ENCODE results near the gene PBLD.

DNA sequence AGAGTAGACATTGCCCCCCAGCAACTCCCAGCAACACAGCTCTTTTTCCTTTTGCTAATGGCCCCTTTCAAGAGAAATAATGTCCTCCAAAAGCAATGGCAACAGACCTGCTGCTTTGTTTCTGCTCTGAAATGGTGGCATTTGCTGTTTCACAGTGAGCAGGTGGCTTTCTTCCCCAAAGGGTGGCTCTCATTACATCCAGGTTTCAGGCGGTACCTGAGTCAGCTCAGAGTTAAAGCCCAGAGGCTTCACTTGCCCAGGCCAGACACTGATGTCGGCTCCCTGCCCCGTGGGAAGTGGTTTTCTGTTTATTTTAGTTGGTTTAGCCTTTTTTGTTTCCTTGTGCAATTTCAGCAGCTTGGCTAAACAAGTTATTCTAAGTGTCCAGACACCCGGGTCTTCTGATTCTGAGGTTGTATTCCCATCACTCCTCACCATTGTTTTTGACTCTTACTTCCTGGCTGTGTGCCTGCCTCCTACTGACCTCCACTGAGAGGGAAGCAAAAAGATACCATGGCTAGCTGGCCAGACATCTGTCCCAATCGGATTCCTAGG, 93.1 kb downstream of the PBLD start:
- TF ChIP-seq, protein P1, sequence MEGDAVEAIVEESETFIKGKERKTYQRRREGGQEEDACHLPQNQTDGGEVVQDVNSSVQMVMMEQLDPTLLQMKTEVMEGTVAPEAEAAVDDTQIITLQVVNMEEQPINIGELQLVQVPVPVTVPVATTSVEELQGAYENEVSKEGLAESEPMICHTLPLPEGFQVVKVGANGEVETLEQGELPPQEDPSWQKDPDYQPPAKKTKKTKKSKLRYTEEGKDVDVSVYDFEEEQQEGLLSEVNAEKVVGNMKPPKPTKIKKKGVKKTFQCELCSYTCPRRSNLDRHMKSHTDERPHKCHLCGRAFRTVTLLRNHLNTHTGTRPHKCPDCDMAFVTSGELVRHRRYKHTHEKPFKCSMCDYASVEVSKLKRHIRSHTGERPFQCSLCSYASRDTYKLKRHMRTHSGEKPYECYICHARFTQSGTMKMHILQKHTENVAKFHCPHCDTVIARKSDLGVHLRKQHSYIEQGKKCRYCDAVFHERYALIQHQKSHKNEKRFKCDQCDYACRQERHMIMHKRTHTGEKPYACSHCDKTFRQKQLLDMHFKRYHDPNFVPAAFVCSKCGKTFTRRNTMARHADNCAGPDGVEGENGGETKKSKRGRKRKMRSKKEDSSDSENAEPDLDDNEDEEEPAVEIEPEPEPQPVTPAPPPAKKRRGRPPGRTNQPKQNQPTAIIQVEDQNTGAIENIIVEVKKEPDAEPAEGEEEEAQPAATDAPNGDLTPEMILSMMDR (IDR thresholded peaks at IDR 0.05; ENCODE audit: low read length): no peak
- TF ChIP-seq EZH2 (IDR thresholded peaks at IDR 0.05; ENCODE audit: borderline replicate concordance, low read length): no peak
